Gastroesophageal sphincter (tissue), 3 donors: ENCODE results near the gene NDUFA6.

Experiments used
- POLR2A ChIP-seq, 2 donors: fragments of 450-650 bp; IDR thresholded peaks; one replicate each; pipeline ENCODE4 v1.6.1; 2017; ENCODE audit warnings: antibody characterized with exemption in 2 of 2, mild to moderate bottlenecking in 2 of 2, moderate library complexity in 1 of 2
- TF ChIP-seq, protein P1 (sequence below), 4 experiments: fragments of 200-600 bp in 2 of 4; fragments of 450-650 bp in 2 of 4; sonication (generic) in 1 of 4; IDR thresholded peaks; one replicate each; pipeline ENCODE4 v1.5.1; 2017 to 2019; ENCODE audit warnings: antibody characterized with exemption in 4 of 4, mild to moderate bottlenecking in 2 of 4, moderate library complexity in 2 of 4

DNA sequence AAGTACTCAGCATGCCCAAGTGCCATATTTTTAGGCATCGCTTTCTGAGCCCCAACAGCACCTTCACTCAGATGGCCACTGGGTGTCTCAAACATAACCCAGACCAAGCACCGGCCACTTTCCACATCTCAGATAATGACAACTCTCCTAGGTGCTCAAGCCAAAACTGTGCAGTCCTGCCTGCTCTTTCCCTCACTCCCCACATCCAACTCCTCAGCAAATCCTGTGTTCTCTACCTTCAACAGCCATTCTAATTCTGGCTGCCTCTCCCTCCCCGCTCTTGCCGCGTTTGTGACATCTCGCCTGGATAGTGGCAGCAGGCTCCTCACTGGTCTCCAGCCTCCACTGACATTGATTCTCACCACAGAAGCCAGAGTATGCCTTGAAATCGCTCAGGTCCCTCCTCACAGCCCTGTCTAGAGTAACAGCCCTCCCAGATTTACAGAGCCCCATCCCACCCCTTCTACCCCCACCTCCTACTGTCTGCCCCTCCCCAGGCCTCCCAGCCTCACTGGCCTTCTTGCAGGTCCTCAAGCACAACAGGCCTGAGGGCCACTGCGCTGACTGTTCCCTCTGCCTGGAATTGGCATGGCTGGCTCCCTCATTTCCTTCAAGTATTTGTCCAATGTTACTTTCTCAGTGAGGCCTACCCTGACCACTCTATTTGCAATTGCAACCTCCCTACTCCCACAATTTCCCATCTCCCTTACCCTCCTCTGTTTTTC, 17.8 kb downstream of the NDUFA6 start:
- TF ChIP-seq POLR2A (IDR thresholded peaks at IDR 0.05), result no peak
- TF ChIP-seq, protein P1, sequence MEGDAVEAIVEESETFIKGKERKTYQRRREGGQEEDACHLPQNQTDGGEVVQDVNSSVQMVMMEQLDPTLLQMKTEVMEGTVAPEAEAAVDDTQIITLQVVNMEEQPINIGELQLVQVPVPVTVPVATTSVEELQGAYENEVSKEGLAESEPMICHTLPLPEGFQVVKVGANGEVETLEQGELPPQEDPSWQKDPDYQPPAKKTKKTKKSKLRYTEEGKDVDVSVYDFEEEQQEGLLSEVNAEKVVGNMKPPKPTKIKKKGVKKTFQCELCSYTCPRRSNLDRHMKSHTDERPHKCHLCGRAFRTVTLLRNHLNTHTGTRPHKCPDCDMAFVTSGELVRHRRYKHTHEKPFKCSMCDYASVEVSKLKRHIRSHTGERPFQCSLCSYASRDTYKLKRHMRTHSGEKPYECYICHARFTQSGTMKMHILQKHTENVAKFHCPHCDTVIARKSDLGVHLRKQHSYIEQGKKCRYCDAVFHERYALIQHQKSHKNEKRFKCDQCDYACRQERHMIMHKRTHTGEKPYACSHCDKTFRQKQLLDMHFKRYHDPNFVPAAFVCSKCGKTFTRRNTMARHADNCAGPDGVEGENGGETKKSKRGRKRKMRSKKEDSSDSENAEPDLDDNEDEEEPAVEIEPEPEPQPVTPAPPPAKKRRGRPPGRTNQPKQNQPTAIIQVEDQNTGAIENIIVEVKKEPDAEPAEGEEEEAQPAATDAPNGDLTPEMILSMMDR (IDR thresholded peaks at IDR 0.05), result no peak
